Erythroblast (primary cell): ENCODE measurements around the gene TXNDC11.

Experiments used
- GATA1 ChIP-seq: IDR thresholded peaks from 2 replicates; pipeline ENCODE4 v1.6.1; 2011; ENCODE audit warnings: low read depth, mild to moderate bottlenecking, control low read depth, low read length, moderate library complexity
- POLR2A ChIP-seq: IDR thresholded peaks from 2 replicates; pipeline ENCODE4 v1.6.1; 2011; ENCODE audit warnings: mild to moderate bottlenecking, low read length

GRCh38 chr16:11677959-11678881 lies 64.4 kb downstream of the TXNDC11 start:
- TF ChIP-seq POLR2A (no peak), GATA1 (no peak)
